LNCaP clone FGC (cell line): ENCODE measurements around the gene TXN.

ENCODE experiments used
- DNase-seq: peaks from one replicate; pipeline ENCODE4 v3.0.0-alpha.2; 2011; ENCODE audit warnings: low read depth
- H3K4me3 ChIP-seq: 2 replicates; pipeline ENCODE4 v1.5.1; 2011; ENCODE audit warnings: mild to moderate bottlenecking, low read depth, low read length, control low read depth
- TF ChIP-seq, protein P1 (sequence below): IDR thresholded peaks from 2 replicates; pipeline ENCODE4 v1.5.1; 2012; ENCODE audit warnings: mild to moderate bottlenecking; ENCODE audit not compliant: control insufficient read depth, insufficient read depth; ENCODE audit errors: extremely low read depth

The TXN gene

GRCh38 chr9:110241858-110242321 lies 14.4 kb downstream of the TXN start:
- no peak for DNase-seq
- TF ChIP-seq, protein P1, sequence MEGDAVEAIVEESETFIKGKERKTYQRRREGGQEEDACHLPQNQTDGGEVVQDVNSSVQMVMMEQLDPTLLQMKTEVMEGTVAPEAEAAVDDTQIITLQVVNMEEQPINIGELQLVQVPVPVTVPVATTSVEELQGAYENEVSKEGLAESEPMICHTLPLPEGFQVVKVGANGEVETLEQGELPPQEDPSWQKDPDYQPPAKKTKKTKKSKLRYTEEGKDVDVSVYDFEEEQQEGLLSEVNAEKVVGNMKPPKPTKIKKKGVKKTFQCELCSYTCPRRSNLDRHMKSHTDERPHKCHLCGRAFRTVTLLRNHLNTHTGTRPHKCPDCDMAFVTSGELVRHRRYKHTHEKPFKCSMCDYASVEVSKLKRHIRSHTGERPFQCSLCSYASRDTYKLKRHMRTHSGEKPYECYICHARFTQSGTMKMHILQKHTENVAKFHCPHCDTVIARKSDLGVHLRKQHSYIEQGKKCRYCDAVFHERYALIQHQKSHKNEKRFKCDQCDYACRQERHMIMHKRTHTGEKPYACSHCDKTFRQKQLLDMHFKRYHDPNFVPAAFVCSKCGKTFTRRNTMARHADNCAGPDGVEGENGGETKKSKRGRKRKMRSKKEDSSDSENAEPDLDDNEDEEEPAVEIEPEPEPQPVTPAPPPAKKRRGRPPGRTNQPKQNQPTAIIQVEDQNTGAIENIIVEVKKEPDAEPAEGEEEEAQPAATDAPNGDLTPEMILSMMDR = no peak
- no peak overlapping the region for H3K4me3 ChIP-seq

- no peak for DNase-seq
- TF ChIP-seq, protein P1 = no peak
- no peak overlapping the region for H3K4me3 ChIP-seq
Measured at GRCh38 chr9:110241260-110241857, 14.9 kb downstream of the TXN start.

DNA sequence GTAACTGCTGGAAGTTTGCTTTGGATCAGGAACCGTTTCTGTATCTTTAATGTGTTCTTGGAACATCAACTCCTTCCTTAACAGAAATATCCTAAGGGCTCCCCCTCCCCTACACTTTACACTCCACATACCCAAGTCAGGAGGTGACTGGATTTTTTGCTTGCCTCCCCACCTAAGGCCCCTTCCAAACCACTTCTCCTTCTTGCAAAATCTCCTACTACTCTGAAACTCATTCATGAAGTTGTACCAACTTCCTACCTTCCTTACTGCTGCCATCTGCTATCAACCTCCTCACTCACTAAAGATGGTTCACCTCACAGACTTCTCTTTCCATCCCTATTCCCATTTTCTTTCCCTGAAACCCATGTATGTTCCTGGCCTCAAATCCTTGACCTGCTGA lies 16.1 kb downstream of the TXN start:
- DNase-seq = no peak
- TF ChIP-seq, protein P1 = no peak
- no peak overlapping the region for H3K4me3 ChIP-seq

- H3K4me3 ChIP-seq = no peak overlapping the region
- no peak for DNase-seq
- TF ChIP-seq, protein P1 = no peak
Measured at GRCh38 chr9:110228321-110228720, 28.0 kb downstream of the TXN start.

DNA sequence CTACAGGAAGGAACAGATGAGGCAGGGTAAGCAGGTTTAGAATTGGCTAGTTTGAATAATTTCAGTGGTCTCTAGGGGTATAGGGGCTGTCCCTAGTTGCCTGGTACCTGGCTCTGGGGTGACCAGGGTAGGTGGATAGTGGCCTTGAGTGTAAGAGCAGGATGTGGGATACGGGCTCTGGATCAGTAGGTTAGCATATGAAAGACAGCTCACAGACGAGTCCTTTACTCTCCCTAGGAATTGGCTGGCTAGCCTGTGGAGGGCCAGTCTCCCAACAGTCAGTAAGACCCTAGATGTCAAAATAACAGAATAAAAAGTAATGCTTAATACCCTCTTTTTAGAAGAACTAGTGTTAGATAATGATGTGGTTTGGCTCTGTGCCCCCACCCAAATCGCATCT lies 31.7 kb downstream of the TXN start:
- no peak overlapping the region for H3K4me3 ChIP-seq
- DNase-seq = no peak
- TF ChIP-seq, protein P1 = no peak

- H3K4me3 ChIP-seq = no peak overlapping the region
- TF ChIP-seq, protein P1 = no peak
- no peak for DNase-seq
Measured at GRCh38 chr9:110220809-110221208, 35.5 kb downstream of the TXN start.

DNA sequence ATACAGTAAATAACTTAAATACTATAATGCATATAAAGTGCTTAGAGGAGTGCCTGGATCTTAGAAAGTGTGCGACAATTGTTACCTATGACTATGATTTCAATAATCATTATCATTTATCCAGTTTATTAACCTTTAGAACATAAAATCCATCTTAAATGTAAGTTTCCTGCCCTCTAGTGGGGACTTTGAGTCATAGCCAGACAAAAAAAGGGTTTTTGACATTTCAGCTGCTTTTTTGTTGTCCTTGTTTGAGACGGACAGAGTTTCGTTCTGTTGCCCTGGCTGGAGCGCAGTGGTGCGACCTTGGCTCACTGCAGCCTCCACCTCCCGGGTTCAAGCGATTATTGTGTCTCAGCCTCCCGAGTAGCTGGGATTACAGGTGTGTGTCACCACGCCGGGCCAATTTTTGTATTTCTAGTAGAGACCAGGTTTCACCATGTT lies 38.6 kb downstream of the TXN start:
- TF ChIP-seq, protein P1 = peak; percentile 63
- H3K4me3 ChIP-seq = no peak overlapping the region
- peak; percentile 31 for DNase-seq
